Hepatocyte (in vitro differentiated cells): ENCODE data around the gene RFX8. TPM values are rescaled to one million over a fixed set of nuclear protein-coding genes. Genes with fewer than 3 reads are reported as not detected.

ENCODE experiments used
- DNase-seq: peaks from one replicate; pipeline ENCODE4 v3.0.0-alpha.2; 2016; ENCODE audit warnings: low spot score
- H2AFZ ChIP-seq: fragments of 200-600 bp; sonication (generic); 2 replicates; pipeline ENCODE4 v1.6.0; 2016; ENCODE audit warnings: antibody characterized with exemption, mild to moderate bottlenecking
- H3K27ac ChIP-seq: fragments of 200-600 bp; sonication (generic); 2 replicates; pipeline ENCODE4 v1.5.1; 2016; ENCODE audit warnings: mild to moderate bottlenecking
- H3K27me3 ChIP-seq: fragments of 200-600 bp; sonication (generic); 2 replicates; pipeline ENCODE4 v1.6.1; 2016
- H3K36me3 ChIP-seq: fragments of 200-600 bp; sonication (generic); replicated peaks from 2 replicates; pipeline ENCODE4 v1.5.1; 2016; ENCODE audit warnings: low read depth; ENCODE audit not compliant: insufficient read depth
- H3K4me1 ChIP-seq: fragments of 200-600 bp; sonication (generic); 2 replicates; pipeline ENCODE4 v1.5.1; 2016; ENCODE audit warnings: mild to moderate bottlenecking, moderate library complexity; ENCODE audit not compliant: insufficient read depth
- H3K4me2 ChIP-seq: fragments of 200-600 bp; sonication (generic); 2 replicates; pipeline ENCODE4 v1.6.0; 2016
- H3K4me3 ChIP-seq: fragments of 200-600 bp; sonication (generic); 2 replicates; pipeline ENCODE4 v1.5.1; 2016; ENCODE audit warnings: mild to moderate bottlenecking
- H3K79me2 ChIP-seq: fragments of 200-600 bp; sonication (generic); 2 replicates; pipeline ENCODE4 v1.6.0; 2017; ENCODE audit warnings: mild to moderate bottlenecking
- H3K9me2 ChIP-seq: fragments of 200-600 bp; sonication (generic); replicated peaks from 2 replicates; pipeline ENCODE4 v1.6.0; 2017; ENCODE audit warnings: mild to moderate bottlenecking; ENCODE audit not compliant: insufficient read depth
- H3K9me3 ChIP-seq: fragments of 200-600 bp; sonication (generic); 2 replicates; pipeline ENCODE4 v1.5.1; 2016; ENCODE audit warnings: low read depth, mild to moderate bottlenecking
- H4K20me1 ChIP-seq: fragments of 200-600 bp; sonication (generic); 2 replicates; pipeline ENCODE4 v1.6.0; 2016; ENCODE audit warnings: mild to moderate bottlenecking; ENCODE audit not compliant: insufficient read depth, poor library complexity, severe bottlenecking
- EZH2 ChIP-seq: fragments of 200-600 bp; sonication (generic); IDR thresholded peaks from 2 replicates; pipeline ENCODE4 v1.6.1; 2016; ENCODE audit warnings: antibody characterized with exemption, mild to moderate bottlenecking, borderline replicate concordance
- EZH2phosphoT487 ChIP-seq: fragments of 200-600 bp; sonication (generic); IDR thresholded peaks from one replicate; pipeline ENCODE4 v1.6.1; 2018; ENCODE audit warnings: antibody characterized with exemption, mild to moderate bottlenecking, low read depth, moderate library complexity; ENCODE audit not compliant: unreplicated experiment, severe bottlenecking
- WGBS: methylation state at CpG from one replicate; pipeline ENCODE4 v1.1.6; 2016; ENCODE audit warnings: low lambda C conversion rate; ENCODE audit errors: missing lambda C conversion rate; 5-methylcytosine and 5-hydroxymethylcytosine counted together
- polyA plus RNA-seq: library from polyadenylated mRNA; unstranded; fragments of >200 nt; fragmentation: Nextera tagmentation; extraction: Ambion mirVana; gene quantifications from 2 replicates; pipeline ENCODE4 v1.2.1, GENCODE V29; 2016
- total RNA-seq: library from RNA; depleted of rRNA; stranded (reverse); fragments of >200 nt; gene quantifications from 2 replicates; pipeline ENCODE4 v1.2.3, GENCODE V29; 2014
- TF ChIP-seq, protein P1 (sequence below): fragments of 200-600 bp; sonication (generic); IDR thresholded peaks from 2 replicates; pipeline ENCODE4 v1.5.1; 2016; ENCODE audit warnings: antibody characterized with exemption, mild to moderate bottlenecking; ENCODE audit not compliant: poor library complexity

Gene RFX8
- total and polyA plus RNA-seq, 2 experiments from 2014 or later, result 0.52 TPM; not detected in 1

DNA sequence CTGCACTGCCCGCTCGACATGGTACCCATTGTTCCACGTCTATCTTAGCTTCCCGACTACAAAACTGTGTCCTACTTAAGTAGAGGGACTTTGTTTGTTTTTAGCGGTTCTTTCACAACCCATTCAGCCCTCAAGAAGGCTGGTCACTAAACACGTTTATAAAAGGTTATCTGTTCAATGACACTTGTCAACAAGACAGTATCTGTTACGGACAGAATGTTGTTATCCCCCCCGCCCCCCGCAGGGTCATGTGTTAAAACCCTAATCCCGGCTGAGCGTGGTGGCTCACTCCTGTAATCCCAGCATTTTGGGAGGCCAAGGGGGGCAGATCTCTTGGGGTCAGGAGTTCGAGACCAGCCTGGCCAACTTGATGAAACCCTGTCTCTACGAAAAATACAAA lies 47.2 kb downstream of the RFX8 start:
- DNase-seq, result no peak
- Histone ChIP-seq H2AFZ (no peak overlapping the region), H3K27me3 (no peaks in the 10 kb centered on the region), H3K79me2 (no peaks in the 10 kb centered on the region), H3K9me2 (no peaks in the 10 kb centered on the region), H3K36me3 (no peaks in the 10 kb centered on the region), H3K4me3 (no peak overlapping the region), H4K20me1 (no peaks in the 10 kb centered on the region), H3K4me1 (no peaks in the 10 kb centered on the region), H3K9me3 (no peaks in the 10 kb centered on the region), H3K4me2 (no peak overlapping the region), H3K27ac (no peak overlapping the region)
- WGBS, result 75% methylated on average over 13 of the region's 13 CpGs
- TF ChIP-seq EZH2phosphoT487, result no peak
- no peak for TF ChIP-seq EZH2
- TF ChIP-seq, protein P1, sequence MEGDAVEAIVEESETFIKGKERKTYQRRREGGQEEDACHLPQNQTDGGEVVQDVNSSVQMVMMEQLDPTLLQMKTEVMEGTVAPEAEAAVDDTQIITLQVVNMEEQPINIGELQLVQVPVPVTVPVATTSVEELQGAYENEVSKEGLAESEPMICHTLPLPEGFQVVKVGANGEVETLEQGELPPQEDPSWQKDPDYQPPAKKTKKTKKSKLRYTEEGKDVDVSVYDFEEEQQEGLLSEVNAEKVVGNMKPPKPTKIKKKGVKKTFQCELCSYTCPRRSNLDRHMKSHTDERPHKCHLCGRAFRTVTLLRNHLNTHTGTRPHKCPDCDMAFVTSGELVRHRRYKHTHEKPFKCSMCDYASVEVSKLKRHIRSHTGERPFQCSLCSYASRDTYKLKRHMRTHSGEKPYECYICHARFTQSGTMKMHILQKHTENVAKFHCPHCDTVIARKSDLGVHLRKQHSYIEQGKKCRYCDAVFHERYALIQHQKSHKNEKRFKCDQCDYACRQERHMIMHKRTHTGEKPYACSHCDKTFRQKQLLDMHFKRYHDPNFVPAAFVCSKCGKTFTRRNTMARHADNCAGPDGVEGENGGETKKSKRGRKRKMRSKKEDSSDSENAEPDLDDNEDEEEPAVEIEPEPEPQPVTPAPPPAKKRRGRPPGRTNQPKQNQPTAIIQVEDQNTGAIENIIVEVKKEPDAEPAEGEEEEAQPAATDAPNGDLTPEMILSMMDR, result no peak

DNA sequence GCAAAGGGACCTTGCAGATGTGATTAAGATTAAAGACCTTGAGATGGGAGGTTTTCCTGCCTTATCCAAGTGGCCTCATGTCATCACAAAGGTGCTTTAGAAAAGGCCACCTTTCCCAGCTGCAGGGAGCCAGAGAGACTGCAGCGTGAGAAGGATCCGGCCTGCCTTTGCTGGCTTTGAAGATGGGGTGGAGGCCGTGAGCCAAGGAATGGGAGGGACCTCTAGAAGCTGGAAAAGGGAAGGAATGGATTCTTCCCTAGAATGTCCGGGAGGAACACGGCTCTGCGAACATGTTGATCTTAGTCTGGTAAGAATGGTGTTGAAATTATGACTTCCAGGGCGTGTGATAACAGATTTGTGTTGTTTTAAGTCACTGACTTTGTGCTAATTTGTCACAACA lies 47.7 kb downstream of the RFX8 start:
- no peaks in the 10 kb centered on the region for H3K36me3 ChIP-seq
- H3K4me3 ChIP-seq, result no peak overlapping the region
- no peaks in the 10 kb centered on the region for H4K20me1 ChIP-seq
- WGBS, result 82% methylated on average over 7 of the region's 7 CpGs
- H3K27me3 ChIP-seq, result no peaks in the 10 kb centered on the region
- no peaks in the 10 kb centered on the region for H3K4me1 ChIP-seq
- no peak overlapping the region for H3K4me2 ChIP-seq
- H3K79me2 ChIP-seq, result no peaks in the 10 kb centered on the region
- DNase-seq, result no peak
- H2AFZ ChIP-seq, result no peak overlapping the region
- no peaks in the 10 kb centered on the region for H3K9me2 ChIP-seq
- H3K27ac ChIP-seq, result no peak overlapping the region
- no peaks in the 10 kb centered on the region for H3K9me3 ChIP-seq
- TF ChIP-seq, protein P1, result no peak
- no peak for TF ChIP-seq EZH2phosphoT487
- TF ChIP-seq EZH2, result no peak

DNA sequence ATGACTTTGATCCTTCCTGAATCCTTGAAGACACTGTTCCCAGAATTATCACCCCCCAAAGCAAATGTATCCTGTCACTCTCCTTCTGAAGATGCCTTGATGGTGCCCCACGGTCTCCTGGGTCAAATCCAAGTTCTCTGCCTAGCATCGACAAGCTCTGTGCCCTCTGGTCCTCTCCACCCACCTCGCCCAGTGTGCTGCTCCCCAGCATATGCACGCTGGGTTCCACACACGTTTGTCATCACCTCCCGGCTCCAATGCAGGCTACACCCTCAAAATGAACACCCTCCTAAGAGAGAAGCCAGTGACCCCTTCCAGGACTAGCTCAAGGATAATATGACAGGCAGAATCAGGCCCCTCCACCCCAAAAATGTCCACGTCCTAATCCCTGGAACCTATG lies 48.1 kb downstream of the RFX8 start:
- Histone ChIP-seq H3K27ac (no peak overlapping the region), H3K79me2 (no peaks in the 10 kb centered on the region), H3K9me2 (no peaks in the 10 kb centered on the region), H3K27me3 (no peaks in the 10 kb centered on the region), H3K36me3 (no peaks in the 10 kb centered on the region), H2AFZ (no peak overlapping the region), H3K9me3 (no peaks in the 10 kb centered on the region), H3K4me3 (no peak overlapping the region), H3K4me2 (no peak overlapping the region), H4K20me1 (no peaks in the 10 kb centered on the region), H3K4me1 (no peaks in the 10 kb centered on the region)
- DNase-seq, result no peak
- no peak for TF ChIP-seq EZH2
- TF ChIP-seq EZH2phosphoT487, result no peak
- TF ChIP-seq, protein P1, result no peak
- 92% methylated on average over 7 of the region's 7 CpGs for WGBS

DNA sequence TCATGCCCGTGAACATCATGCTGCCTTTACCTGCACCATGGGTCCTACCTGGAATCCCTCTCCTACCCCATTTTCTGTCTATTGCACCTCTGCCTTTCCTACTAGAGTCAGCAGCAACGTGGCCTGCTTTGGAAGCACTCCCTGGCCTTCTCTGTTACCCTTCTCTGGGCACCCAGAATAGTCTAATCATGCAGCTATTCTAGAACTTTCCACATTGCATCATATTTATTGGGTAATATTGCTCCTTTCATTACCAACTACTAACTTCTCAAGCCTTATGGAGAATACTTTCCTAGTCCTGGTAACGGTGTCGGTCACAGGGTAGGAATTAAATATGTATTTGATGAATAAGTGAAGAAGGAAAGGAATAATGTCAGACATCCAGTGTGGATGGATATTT lies 54.3 kb downstream of the RFX8 start:
- WGBS, result 89% methylated on average over 4 of the region's 4 CpGs

More for the DNA sequence above, 54.3 kb downstream of the RFX8 start:
- Histone ChIP-seq H3K9me2 (no peaks in the 10 kb centered on the region), H3K4me1 (no peaks in the 10 kb centered on the region), H4K20me1 (no peaks in the 10 kb centered on the region), H3K36me3 (no peaks in the 10 kb centered on the region), H3K4me2 (no peak overlapping the region), H3K79me2 (no peaks in the 10 kb centered on the region), H3K9me3 (no peaks in the 10 kb centered on the region), H3K4me3 (no peak overlapping the region), H3K27ac (no peak overlapping the region), H3K27me3 (no peaks in the 10 kb centered on the region), H2AFZ (no peak overlapping the region)
- DNase-seq, result no peak
- TF ChIP-seq EZH2phosphoT487 (no peak), EZH2 (no peak)
- TF ChIP-seq, protein P1, result no peak
